Measurements from ENCODE around the gene UFC1. TPM values are rescaled to one million over a fixed set of nuclear protein-coding genes. Genes with fewer than 3 reads are reported as not detected.

UFC1 gene
- polyA plus RNA-seq (2012; ENCODE audit: insufficient read depth, insufficient read length, low read depth): 135 TPM

GRCh38 chr1:161153682-161154337 is at the start of gene UFC1:
TSS of gene UFC1 (plus strand) at chr1:161153978. CDS start at chr1:161153998, 20 bp downstream.
- Histone ChIP-seq H3K9me3 (no peaks in the 10 kb centered on the region), H3K27me3 (no peaks in the 10 kb centered on the region), H3K4me3 (ENCODE audit: low read depth, low read length) (peak within 1 kb of the TSS; percentile 82), H3K36me3 (no peaks in the 10 kb centered on the region), H3K4me1 (no peaks in the 10 kb centered on the region; the same call in 1 of the 2 replicates)
- peak; percentile 78 for DNase-seq
- TF ChIP-seq CTCF (IDR thresholded peaks at IDR 0.05; ENCODE audit: low read depth, low read length): no peak

- no peak for TF ChIP-seq CTCF (IDR thresholded peaks at IDR 0.05; ENCODE audit: low read depth, low read length)
- H3K36me3 ChIP-seq: peaks cover 12% of the 10 kb centered on the region
- no peaks in the 10 kb centered on the region for H3K4me1 ChIP-seq
- H3K9me3 ChIP-seq: no peaks in the 10 kb centered on the region
- H3K27me3 ChIP-seq: no peaks in the 10 kb centered on the region
- no peak overlapping the region for H3K4me3 ChIP-seq (ENCODE audit: low read depth, low read length)
- no peak for DNase-seq
Observed at GRCh38 chr1:161106431-161106830, 47.3 kb upstream of the UFC1 start.

- Histone ChIP-seq H3K4me1 (no peaks in the 10 kb centered on the region), H3K9me3 (no peaks in the 10 kb centered on the region), H3K4me3 (ENCODE audit: low read depth, low read length) (no peak overlapping the region), H3K36me3 (peaks cover 3% of the 10 kb centered on the region; the same call in 1 of the 2 replicates), H3K27me3 (no peaks in the 10 kb centered on the region)
- no peak for TF ChIP-seq CTCF (IDR thresholded peaks at IDR 0.05; ENCODE audit: low read depth, low read length)
- no peak for DNase-seq
Observed at GRCh38 chr1:161111117-161111516, 42.7 kb upstream of the UFC1 start.

- no peak overlapping the region for H3K4me3 ChIP-seq (ENCODE audit: low read depth, low read length)
- no peak for TF ChIP-seq CTCF (IDR thresholded peaks at IDR 0.05; ENCODE audit: low read depth, low read length)
- H3K36me3 ChIP-seq: peaks cover 3% of the 10 kb centered on the region; the same call in 1 of the 2 replicates
- no peak for DNase-seq
- no peaks in the 10 kb centered on the region for H3K27me3 ChIP-seq
- no peaks in the 10 kb centered on the region for H3K9me3 ChIP-seq
- no peaks in the 10 kb centered on the region for H3K4me1 ChIP-seq
Observed at GRCh38 chr1:161111527-161111926, 42.3 kb upstream of the UFC1 start.

GRCh38 chr1:161113915-161114314 is 39.9 kb upstream of the UFC1 start:
- Histone ChIP-seq H3K4me3 (ENCODE audit: low read depth, low read length) (no peak overlapping the region), H3K9me3 (no peaks in the 10 kb centered on the region), H3K27me3 (no peaks in the 10 kb centered on the region), H3K36me3 (peaks cover 3% of the 10 kb centered on the region; the same call in 1 of the 2 replicates), H3K4me1 (peaks cover 2% of the 10 kb centered on the region)
- DNase-seq: no peak
- TF ChIP-seq CTCF (IDR thresholded peaks at IDR 0.05; ENCODE audit: low read depth, low read length): no peak

- DNase-seq: no peak
- Histone ChIP-seq H3K4me3 (ENCODE audit: low read depth, low read length) (no peak overlapping the region), H3K9me3 (no peaks in the 10 kb centered on the region), H3K27me3 (no peaks in the 10 kb centered on the region), H3K4me1 (peaks cover 8% of the 10 kb centered on the region), H3K36me3 (peaks cover 3% of the 10 kb centered on the region; the same call in 1 of the 2 replicates)
- no peak for TF ChIP-seq CTCF (IDR thresholded peaks at IDR 0.05; ENCODE audit: low read depth, low read length)
Observed at GRCh38 chr1:161114556-161114955, 39.2 kb upstream of the UFC1 start.
